ENCODE data around the gene LILRB3.
A peak's percentile ranks its signal among the peaks of the same experiment; 100 is the strongest.
"Not testable (repeated sequence)": the region's sequence is repeated elsewhere in the genome, so short reads cannot be mapped to it uniquely, and the experiment has no call there.

Gene LILRB3

DNA sequence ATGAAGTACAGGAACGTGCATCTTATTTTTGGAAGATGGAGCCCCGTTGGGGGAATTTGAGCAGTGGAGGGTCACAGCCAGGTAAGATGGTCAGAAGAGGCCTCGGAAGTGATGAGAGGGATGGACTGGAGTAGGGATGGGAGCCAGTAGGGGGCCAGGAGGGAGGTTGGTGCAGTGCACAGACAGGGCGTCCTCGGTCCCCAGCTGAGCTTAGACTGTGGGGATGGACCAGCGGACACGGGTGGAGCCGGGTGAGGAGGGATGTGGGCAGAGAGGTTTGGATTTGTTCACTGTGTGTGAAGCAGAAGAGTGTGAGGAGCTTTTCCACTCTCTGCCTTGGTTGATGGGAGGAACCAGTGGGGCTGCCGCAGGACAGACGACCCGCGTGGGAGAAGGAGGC, 11.6 kb downstream of the LILRB3 start:
- no peak for DNase-seq

GRCh38 chr19:54209811-54210494, 12.9 kb downstream of the LILRB3 start:
- DNase-seq: peak in 51 of 58 donors; percentile 9 to 86 (median 58)

GRCh38 chr19:54209058-54209810, 13.6 kb downstream of the LILRB3 start:
- DNase-seq: peak in 26 of 58 donors; percentile 15 to 81 (median 42)

DNA sequence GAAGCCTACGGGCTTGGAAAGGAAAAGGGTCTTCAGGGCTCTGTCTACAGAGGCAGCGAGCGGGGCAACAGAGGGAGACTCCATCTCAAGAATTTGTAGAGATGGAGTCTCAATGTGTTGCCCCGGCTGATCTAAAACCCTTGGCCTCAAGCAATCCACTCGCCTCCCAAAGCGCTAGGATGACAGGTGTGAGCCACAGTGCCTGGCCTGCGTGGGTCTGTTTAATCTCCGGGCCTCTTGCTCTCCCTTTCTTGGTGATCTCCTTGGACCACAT, 14.1 kb downstream of the LILRB3 start:
- DNase-seq: no peak

GRCh38 chr19:54207983-54208783, 14.6 kb downstream of the LILRB3 start:
- peak in 38 of 58 donors; percentile 9 to 83 (median 38) for DNase-seq

GRCh38 chr19:54207676-54207982, 15.2 kb downstream of the LILRB3 start:
- DNase-seq: no peak

DNA sequence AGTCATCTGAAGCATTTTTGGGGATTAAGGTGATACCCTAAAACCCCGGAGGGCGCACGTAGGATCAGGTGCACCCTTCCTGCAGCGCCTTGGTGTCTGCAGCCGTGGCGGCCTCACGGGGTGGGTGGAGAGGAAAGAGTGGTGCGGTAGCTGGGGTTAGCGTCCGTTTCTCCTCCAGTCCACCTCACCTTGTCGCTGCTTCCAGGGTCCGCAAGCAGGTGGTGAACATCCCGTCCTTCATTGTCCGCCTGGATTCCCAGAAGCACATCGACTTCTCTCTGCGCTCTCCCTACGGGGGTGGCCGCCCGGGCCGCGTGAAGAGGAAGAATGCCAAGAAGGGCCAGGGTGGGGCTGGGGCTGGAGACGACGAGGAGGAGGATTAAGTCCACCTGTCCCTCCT, 15.6 kb downstream of the LILRB3 start:
- not testable (repeated sequence) for DNase-seq

GRCh38 chr19:54206831-54207177, 16.0 kb downstream of the LILRB3 start:
- DNase-seq: no peak

DNA sequence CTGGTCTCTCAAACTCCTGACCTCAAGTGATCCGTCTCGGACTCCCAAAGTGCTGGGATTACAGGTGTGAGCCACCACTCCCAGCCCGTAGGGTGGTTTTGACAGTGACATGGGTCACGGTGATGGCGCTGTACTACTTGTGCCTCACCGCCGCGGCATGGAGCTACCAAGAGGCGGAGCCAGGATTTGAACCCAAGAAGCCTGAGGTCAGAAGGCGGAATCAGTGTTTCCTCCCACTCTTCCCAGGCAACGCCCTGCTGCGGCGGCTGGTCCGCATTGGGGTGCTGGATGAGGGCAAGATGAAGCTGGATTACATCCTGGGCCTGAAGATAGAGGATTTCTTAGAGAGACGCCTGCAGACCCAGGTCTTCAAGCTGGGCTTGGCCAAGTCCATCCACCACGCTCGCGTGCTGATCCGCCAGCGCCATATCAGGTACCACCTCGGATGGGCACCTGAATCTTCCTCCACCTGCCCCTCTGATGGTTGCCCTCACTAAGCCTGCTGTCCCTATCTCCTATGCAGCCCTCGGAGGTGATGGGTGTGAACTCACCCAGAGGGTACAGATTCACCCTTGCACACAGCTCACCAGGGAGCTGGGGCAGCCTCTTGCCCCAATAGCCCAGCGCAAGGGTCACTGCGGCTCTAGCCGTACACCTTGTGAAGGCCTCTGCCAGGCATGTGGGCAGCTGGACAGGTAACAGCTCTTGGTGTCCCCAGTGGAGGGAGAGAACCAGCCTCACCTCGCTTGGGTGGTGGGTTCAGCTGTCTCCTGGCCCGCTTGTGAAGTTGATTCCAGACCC, 16.6 kb downstream of the LILRB3 start:
- DNase-seq: peak in 1 of 58 donors; percentile 1

GRCh38 chr19:54204767-54205468, 17.9 kb downstream of the LILRB3 start:
- DNase-seq: no peak

- no peak for DNase-seq
These were observed 19.6 kb downstream of the LILRB3 start for GRCh38 chr19:54203151-54203611.

- no peak for DNase-seq
These were observed 20.8 kb downstream of the LILRB3 start for GRCh38 chr19:54201980-54202379.

GRCh38 chr19:54201172-54201701, 21.6 kb downstream of the LILRB3 start:
- no peak for DNase-seq

DNA sequence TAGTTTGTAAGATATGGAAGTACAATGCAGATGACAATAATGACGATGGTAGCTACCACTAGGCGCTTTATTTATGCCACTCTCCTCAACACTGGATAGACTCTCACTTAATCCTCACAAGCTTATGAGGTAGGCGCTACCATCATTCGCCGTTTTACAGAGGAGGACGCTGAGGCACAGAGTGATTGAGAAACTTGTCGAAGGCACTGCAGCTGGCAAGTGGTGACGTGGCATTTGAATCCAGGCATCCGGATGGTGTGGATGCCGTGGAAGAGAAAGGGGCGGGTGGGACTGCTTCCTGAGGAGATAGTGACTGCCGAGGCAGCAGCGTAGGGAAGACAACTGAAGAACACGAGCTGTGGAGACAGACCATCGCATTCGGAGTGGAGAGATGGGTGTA, 23.4 kb downstream of the LILRB3 start:
- DNase-seq: no peak

GRCh38 chr19:54197121-54197520, 25.7 kb downstream of the LILRB3 start:
- no peak for DNase-seq

DNA sequence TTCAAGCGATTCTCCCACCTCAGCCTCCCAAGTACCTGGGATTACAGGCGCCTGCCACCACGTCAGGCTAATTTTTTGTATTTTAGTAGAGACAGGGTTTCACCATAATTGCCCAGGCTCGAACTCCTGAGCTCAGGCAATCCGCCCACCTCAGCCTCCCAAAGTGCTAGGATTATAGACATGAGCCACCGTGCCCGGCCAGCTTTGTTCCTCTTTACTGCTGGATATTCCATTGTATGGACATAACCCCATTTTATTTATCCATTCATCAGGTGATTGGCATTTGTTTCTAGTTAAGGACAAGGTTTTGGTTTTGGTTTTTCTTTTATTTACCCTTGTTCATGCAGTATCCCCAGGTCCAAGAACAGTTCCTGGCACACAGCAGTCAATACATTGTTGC, 26.3 kb downstream of the LILRB3 start:
- DNase-seq: no peak

GRCh38 chr19:54194463-54194862, 28.3 kb downstream of the LILRB3 start:
- DNase-seq: not testable (repeated sequence)

GRCh38 chr19:54193011-54193410, 29.8 kb downstream of the LILRB3 start:
- DNase-seq: no peak

- DNase-seq: peak in 1 of 58 donors; percentile 45
These were observed 30.9 kb downstream of the LILRB3 start for GRCh38 chr19:54191811-54192453.
